Gastroesophageal sphincter (tissue), 4 donors: ENCODE data around the gene HDAC4. TPM values are rescaled to one million over a fixed set of nuclear protein-coding genes. Genes with fewer than 3 reads are reported as not detected.

Experiments
- ATAC-seq: fragments of 150-250 bp; one replicate; pipeline ENCODE4 v1.9.1; 2016; ENCODE audit warnings: mild to moderate bottlenecking, moderate library complexity
- H3K27ac ChIP-seq, 4 donors: fragments of 200-600 bp; sonication (generic) in 3 of 4; 1 replicate in 3 of 4; 2 replicates in 1 of 4; pipeline ENCODE4 v1.5.1; 2016 to 2019
- H3K27me3 ChIP-seq: fragments of 200-600 bp; sonication (generic); one replicate; pipeline ENCODE4 v1.5.1; 2019
- H3K36me3 ChIP-seq, 2 donors: fragments of 200-600 bp; sonication (generic); one replicate each; pipeline ENCODE4 v1.5.1; 2019; ENCODE audit warnings: control low read depth in 1 of 2
- H3K4me1 ChIP-seq, 3 donors: fragments of 200-600 bp; sonication (generic); 1 replicate in 2 of 3; 2 replicates in 1 of 3; pipeline ENCODE4 v1.5.1; 2016 to 2019; ENCODE audit warnings: control low read depth in 2 of 3
- H3K4me3 ChIP-seq, 2 donors: fragments of 200-600 bp; sonication (generic); one replicate each; pipeline ENCODE4 v1.5.1; 2019; ENCODE audit warnings: mild to moderate bottlenecking in 1 of 2, moderate library complexity in 1 of 2
- H3K9me3 ChIP-seq, 3 donors: fragments of 200-600 bp; sonication (generic); one replicate each; pipeline ENCODE4 v1.5.1; 2017 to 2019; ENCODE audit warnings: control low read depth in 2 of 3
- EP300 ChIP-seq: sonication (generic); formaldehyde crosslinking; IDR thresholded peaks from one replicate; pipeline ENCODE4 v1.6.1; 2017; ENCODE audit warnings: antibody characterized with exemption, mild to moderate bottlenecking
- POLR2A ChIP-seq, 2 donors: fragments of 450-650 bp; IDR thresholded peaks; one replicate each; pipeline ENCODE4 v1.6.1; 2017; ENCODE audit warnings: antibody characterized with exemption in 2 of 2, mild to moderate bottlenecking in 2 of 2, moderate library complexity in 1 of 2
- POLR2AphosphoS5 ChIP-seq: sonication (generic); formaldehyde crosslinking; IDR thresholded peaks from one replicate; pipeline ENCODE4 v1.6.1; 2017; ENCODE audit warnings: antibody characterized with exemption
- WGBS, 2 donors: methylation state at CpG; one replicate each; pipeline ENCODE4 v1.1.5; 2018; ENCODE audit warnings: low coverage in 1 of 2; 5-methylcytosine and 5-hydroxymethylcytosine counted together
- total RNA-seq, 4 donors: library from RNA; depleted of rRNA; stranded (reverse); fragments of >200 nt; gene quantifications; one replicate each; pipeline ENCODE4 v1.1.0, GENCODE V29; 2016
- TF ChIP-seq, protein P1 (sequence below), 4 experiments: fragments of 200-600 bp in 2 of 4; fragments of 450-650 bp in 2 of 4; sonication (generic) in 1 of 4; IDR thresholded peaks; one replicate each; pipeline ENCODE4 v1.5.1; 2017 to 2019; ENCODE audit warnings: antibody characterized with exemption in 4 of 4, mild to moderate bottlenecking in 2 of 4, moderate library complexity in 2 of 4

The HDAC4 gene
- total RNA-seq, 4 donors from 2014 or later: 41.3 to 104 (median 85.8) TPM

DNA sequence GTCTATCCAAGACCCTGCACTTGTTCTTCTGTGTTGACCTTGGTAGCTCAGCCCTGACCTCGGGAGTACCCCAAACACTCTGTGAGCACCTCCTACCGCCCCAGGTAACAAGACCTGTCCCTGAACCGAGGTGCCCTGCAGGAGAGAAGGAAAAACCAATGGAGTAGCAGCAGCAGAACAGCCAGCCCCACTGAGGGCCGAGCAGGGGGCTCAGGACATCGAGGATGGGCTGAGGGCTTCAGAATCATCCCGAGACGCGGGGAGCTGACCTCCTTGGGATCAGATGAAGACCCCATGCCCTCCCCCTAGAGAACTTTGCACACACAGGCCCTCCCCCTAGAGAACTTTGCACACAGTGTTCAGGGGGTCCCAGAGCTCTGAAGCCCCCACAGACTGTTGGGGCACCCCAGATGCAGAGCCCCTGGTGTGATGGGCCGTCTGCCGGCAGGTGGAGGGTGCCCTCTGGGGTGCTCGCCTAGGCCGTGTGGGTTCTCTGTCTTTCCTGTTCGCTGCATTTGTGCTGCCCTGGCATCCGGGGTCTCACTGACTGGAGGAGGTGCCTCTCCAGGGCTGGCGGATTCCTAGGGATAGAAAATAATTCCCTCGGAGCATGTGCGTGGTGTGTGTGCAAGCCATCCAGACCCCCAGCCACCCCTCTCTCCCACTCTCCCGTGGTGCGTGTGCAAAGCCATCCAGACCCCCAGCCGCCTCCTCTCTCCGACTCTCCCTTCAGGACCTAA, 363.8 kb downstream of the HDAC4 start:
- peaks cover 6% of the 10 kb centered on the region for H3K27me3 ChIP-seq
- no peaks in the 10 kb centered on the region for H3K9me3 ChIP-seq
- no peak for ATAC-seq
- H3K4me3 ChIP-seq: no peak overlapping the region
- no peak overlapping the region for H3K27ac ChIP-seq
- 99% methylated on average over 15 of the region's 21 CpGs; no CpG with 5 or more reads in 1 of the 2 donors for WGBS, 2 donors
- H3K4me1 ChIP-seq: peaks cover 0 to 9% (median 0%) of the 10 kb centered on the region in 3 donors
- H3K36me3 ChIP-seq: no peaks in the 10 kb centered on the region
- TF ChIP-seq EP300 (no peak), POLR2A (IDR thresholded peaks at IDR 0.05) (no peak), POLR2AphosphoS5 (no peak)
- TF ChIP-seq, protein P1, sequence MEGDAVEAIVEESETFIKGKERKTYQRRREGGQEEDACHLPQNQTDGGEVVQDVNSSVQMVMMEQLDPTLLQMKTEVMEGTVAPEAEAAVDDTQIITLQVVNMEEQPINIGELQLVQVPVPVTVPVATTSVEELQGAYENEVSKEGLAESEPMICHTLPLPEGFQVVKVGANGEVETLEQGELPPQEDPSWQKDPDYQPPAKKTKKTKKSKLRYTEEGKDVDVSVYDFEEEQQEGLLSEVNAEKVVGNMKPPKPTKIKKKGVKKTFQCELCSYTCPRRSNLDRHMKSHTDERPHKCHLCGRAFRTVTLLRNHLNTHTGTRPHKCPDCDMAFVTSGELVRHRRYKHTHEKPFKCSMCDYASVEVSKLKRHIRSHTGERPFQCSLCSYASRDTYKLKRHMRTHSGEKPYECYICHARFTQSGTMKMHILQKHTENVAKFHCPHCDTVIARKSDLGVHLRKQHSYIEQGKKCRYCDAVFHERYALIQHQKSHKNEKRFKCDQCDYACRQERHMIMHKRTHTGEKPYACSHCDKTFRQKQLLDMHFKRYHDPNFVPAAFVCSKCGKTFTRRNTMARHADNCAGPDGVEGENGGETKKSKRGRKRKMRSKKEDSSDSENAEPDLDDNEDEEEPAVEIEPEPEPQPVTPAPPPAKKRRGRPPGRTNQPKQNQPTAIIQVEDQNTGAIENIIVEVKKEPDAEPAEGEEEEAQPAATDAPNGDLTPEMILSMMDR (IDR thresholded peaks at IDR 0.05): no peak

DNA sequence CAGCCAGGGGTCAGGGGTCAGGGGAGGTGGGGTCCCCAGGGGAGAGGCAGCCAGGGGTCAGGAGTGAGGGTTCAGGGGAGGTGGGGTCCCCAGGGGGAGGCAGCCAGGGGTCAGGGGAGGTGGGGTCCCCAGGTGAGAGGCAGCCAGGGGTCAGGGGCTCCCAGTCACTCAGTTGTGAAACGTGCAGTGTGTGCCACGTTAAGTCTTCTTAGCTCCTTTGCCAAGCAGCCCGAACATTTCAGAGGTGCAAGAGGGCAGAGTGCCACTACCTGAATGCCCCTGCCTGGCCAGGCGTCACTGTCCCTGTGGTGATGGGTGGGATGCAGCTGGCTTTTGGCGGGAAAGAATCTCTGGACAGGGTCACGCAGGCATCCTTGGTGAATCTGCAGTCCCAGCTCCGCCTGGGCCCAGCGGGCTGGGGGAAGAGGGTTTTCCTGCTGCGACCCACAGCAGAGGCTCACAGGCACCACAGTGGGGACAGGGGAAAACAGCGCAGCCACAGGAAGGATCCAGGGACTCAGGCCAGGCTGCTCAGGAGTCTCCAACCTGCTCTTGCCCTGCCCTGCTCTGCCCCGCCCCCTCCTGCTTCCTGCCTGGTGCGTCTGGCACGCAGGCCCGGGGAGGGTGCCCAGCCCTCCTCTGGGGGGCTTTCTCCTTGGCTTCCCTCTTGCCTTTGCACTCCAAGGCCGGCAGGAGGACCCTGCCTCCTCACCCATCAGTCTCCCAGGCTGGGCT, 364.7 kb downstream of the HDAC4 start:
- TF ChIP-seq EP300 (no peak), POLR2A (IDR thresholded peaks at IDR 0.05) (no peak), POLR2AphosphoS5 (no peak)
- TF ChIP-seq, protein P1 (IDR thresholded peaks at IDR 0.05): no peak
- H3K27ac ChIP-seq: no peak overlapping the region
- no peak overlapping the region for H3K4me3 ChIP-seq
- H3K9me3 ChIP-seq: no peaks in the 10 kb centered on the region
- ATAC-seq: no peak
- H3K27me3 ChIP-seq: peaks cover 6% of the 10 kb centered on the region
- WGBS, 2 donors: no CpG with 5 or more reads among the region's 15 CpGs
- no peaks in the 10 kb centered on the region for H3K36me3 ChIP-seq
- peaks cover 0 to 9% (median 0%) of the 10 kb centered on the region in 3 donors for H3K4me1 ChIP-seq

DNA sequence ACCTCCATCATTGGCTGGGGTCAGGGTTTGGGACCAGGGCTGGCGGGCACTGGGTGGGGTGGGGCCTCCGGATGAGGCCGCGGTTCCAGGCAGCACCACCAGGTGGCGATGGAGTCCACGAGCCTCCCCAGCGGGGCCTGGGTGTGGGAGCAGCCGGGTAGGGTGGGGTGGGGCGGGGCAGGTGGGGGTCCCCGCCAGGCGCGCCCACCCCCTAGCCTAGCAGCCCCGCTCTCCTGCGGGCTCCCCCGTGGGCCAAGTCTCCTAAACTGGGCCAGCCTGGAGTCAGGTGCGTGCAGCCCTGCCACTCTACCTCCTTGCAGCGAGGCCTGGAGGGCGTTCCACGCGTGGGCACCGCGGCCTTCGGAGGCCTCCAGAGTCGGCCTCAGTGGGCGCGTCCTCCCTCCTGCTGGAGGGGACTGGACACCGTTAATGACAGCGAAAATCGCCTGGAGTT, 365.4 kb downstream of the HDAC4 start:
- WGBS, 2 donors: no CpG with 5 or more reads among the region's 29 CpGs
- peak; percentile 72 for ATAC-seq
- H3K27ac ChIP-seq: no peak overlapping the region

DNA sequence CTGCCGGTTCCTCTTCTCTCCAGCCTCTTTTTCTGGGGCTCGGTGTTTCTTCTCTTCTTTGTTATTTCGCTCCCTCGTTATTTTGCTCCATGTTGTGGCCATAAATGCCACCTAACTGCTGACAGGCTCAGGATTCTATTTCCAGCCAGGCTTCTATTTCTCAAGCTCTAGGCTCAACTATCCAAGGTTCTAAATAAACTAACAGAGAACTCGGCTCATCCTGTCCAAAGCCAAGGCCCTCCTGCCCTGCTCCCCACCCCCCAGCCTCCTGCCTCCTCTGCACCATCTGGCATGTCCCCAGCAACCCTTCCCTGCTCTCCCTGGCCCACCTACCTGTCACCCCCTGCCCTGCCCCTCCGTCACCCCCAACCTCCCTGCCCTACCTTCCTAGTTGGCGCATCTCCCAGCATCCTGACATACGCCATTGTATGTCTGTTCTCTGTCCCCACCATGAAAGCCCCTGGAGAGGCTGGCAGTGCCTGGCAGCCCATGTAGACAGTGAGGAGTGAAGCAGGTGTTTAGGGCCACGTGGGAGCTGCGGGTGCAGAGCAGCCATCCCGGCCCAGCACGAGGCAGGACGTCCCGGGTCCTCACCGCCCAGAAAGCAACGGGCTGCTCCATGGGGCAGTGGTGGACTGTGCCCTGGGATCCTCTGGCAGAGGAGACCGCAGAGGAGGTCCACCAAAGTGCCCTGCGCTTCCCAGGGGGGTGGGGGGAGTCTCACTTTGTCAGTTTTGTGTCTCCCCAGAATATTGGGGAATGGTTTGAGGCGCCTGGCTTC, 366.1 kb downstream of the HDAC4 start:
- ATAC-seq: no peak
- TF ChIP-seq, protein P1 (IDR thresholded peaks at IDR 0.05): no peak
- TF ChIP-seq POLR2AphosphoS5 (no peak), EP300 (no peak), POLR2A (IDR thresholded peaks at IDR 0.05) (no peak)
- H3K27me3 ChIP-seq: peaks cover 6% of the 10 kb centered on the region
- no peaks in the 10 kb centered on the region for H3K36me3 ChIP-seq
- H3K9me3 ChIP-seq: no peaks in the 10 kb centered on the region
- no peak overlapping the region for H3K27ac ChIP-seq
- 57 to 80% methylated on average over 4 to 6 of the region's 19 CpGs for WGBS, 2 donors
- H3K4me1 ChIP-seq: peaks cover 0 to 9% (median 0%) of the 10 kb centered on the region in 3 donors
- H3K4me3 ChIP-seq: no peak overlapping the region

More for the DNA sequence above, 365.4 kb downstream of the HDAC4 start:
- H3K9me3 ChIP-seq: no peaks in the 10 kb centered on the region
- peaks cover 0 to 9% (median 0%) of the 10 kb centered on the region in 3 donors for H3K4me1 ChIP-seq
- H3K36me3 ChIP-seq: no peaks in the 10 kb centered on the region
- H3K27me3 ChIP-seq: peaks cover 6% of the 10 kb centered on the region
- H3K4me3 ChIP-seq: no peak overlapping the region
- TF ChIP-seq POLR2A (IDR thresholded peaks at IDR 0.05) (no peak), EP300 (no peak), POLR2AphosphoS5 (no peak)
- TF ChIP-seq, protein P1 (IDR thresholded peaks at IDR 0.05): peak; percentile 60 to 99 (median 86)
